Fibroblast of mammary gland (primary cell): ENCODE results near the gene SMYD3.

Experiments
- DNase-seq: peaks from one replicate; pipeline ENCODE4 v3.0.0-alpha.2; 2010; ENCODE audit warnings: low read depth
- H3K4me3 ChIP-seq: 2 replicates; pipeline ENCODE4 v1.5.1; 2011; ENCODE audit warnings: low read depth, mild to moderate bottlenecking, low read length, moderate library complexity; ENCODE audit not compliant: control insufficient read depth
- TF ChIP-seq, protein P1 (sequence below): conservative IDR thresholded peaks from 2 replicates; pipeline ENCODE4 v1.5.1; 2011; ENCODE audit warnings: low read depth, low read length, inconsistent platforms; ENCODE audit not compliant: control insufficient read depth, insufficient read depth

The SMYD3 gene

DNA sequence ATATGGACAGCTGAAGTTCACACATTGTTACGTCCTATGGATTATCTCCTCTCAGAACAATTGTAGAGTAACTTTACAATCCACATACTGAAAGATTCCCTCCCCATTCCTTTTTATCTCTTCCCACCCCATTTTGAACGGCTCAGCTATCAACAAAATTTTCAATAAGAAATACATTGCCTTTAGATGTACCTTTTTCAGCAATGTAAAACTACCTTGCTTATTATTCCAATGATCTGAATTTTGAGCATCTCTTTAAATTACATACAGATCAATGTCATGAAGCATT lies 503.7 kb downstream of the SMYD3 start:
- no peak for DNase-seq
- no peak overlapping the region for H3K4me3 ChIP-seq
- TF ChIP-seq, protein P1, sequence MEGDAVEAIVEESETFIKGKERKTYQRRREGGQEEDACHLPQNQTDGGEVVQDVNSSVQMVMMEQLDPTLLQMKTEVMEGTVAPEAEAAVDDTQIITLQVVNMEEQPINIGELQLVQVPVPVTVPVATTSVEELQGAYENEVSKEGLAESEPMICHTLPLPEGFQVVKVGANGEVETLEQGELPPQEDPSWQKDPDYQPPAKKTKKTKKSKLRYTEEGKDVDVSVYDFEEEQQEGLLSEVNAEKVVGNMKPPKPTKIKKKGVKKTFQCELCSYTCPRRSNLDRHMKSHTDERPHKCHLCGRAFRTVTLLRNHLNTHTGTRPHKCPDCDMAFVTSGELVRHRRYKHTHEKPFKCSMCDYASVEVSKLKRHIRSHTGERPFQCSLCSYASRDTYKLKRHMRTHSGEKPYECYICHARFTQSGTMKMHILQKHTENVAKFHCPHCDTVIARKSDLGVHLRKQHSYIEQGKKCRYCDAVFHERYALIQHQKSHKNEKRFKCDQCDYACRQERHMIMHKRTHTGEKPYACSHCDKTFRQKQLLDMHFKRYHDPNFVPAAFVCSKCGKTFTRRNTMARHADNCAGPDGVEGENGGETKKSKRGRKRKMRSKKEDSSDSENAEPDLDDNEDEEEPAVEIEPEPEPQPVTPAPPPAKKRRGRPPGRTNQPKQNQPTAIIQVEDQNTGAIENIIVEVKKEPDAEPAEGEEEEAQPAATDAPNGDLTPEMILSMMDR = no peak

DNA sequence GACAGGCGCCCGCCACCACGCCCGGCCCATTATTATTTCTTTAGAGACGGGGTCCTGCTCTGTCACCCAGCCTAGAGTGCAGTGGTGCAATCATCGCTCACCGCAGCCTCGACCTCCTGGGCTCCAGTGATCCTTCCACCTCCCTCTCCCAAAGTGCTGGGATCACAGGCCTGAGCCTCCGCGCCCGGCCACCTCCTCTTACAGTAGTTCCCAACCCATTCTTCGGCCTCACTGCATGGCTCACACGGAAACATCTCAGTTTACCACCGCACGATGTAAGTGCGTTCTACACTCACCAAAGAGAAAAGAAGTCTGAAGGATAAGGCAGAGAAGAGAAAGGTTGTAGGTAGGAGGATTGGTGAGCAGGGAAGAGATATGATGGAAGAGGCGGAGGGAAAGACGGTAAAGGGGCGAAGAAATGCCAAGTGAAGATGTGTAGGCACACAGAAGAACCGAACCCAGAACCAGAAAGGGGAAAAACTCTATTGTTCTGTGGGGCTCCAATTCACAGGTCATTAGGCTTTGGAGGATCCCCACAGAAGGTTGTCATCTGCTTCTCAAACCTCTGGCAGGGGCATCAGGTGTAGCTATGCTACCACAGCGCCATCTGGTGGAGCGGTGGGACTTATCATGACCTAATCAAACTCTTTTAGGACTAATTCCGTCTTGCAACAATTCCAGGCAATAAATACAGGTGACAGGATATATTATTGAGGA lies 504.2 kb downstream of the SMYD3 start:
- DNase-seq = peak; percentile 89
- TF ChIP-seq, protein P1 = peak; percentile 93
- H3K4me3 ChIP-seq = no peak overlapping the region

DNA sequence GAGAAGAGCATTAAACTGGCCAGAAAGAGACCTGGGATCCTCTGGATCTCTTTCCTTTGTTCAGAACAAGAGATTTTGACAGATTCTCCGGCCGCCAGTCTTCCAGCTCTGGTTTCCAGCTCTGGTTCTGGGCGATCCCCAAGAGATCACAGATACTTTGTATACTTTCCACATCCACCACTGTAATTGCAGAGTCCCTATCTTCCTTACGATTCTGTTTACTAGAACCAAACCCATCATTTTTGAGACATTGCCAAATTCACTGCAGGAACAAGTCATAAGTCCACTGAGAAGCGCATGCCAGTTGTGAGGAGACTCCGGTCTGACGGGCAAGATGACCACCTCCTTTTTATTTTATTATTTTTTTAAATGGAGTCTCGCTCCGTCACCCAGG lies 505.2 kb downstream of the SMYD3 start:
- H3K4me3 ChIP-seq = no peak overlapping the region
- TF ChIP-seq, protein P1 = no peak
- peak; percentile 27 for DNase-seq

DNA sequence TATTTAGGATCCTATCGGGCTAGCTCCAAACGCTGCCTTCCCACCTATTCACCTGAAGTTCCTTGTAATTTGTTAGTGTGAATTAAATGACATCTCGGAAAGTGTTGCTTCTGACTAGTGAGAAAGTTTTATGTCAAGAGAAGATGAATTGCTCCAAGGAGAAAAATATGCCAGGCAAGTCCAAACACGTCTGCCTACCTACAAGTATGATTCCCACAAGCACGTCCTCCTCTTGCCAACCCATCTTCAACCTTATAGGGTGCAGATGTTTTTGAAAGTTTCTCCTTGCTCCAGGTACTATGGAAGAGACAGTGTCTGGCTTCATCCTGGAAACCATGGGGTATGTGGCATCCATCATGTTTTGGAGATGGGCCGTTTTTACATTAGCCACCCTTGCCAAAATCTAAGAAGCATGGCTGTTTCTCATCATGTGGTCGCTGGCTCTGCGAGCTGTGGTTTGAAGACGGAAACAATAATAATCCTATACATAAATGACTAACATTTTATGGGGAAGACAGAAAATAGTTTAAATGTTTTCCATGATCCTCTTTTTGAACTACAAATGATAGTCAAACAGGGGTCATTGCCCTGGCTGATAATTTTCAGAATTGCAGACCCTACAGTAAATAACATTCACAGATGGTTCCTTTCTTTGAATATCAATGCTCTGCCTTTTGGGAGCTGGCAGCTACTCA lies 505.8 kb downstream of the SMYD3 start:
- peak; percentile 59 for DNase-seq
- TF ChIP-seq, protein P1 = no peak
- no peak overlapping the region for H3K4me3 ChIP-seq

DNA sequence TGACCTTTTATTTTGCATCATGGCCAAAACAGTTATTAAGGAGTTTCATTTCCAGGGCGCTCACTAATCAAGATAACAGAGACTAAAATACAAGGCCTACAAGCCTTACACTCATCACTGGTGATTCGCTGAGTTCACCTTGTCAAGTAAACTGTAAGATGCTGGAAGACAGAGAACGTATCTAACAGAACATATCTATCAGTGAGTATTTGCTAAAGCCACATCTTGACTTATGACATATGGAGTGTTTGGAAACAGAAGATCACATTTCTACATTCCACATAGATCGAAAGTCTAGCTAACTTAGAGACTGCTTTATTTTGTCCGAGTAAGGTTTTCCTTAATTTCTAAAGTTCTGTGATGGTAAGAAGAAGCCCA lies 506.5 kb downstream of the SMYD3 start:
- TF ChIP-seq, protein P1 = no peak
- H3K4me3 ChIP-seq = no peak overlapping the region
- no peak for DNase-seq

DNA sequence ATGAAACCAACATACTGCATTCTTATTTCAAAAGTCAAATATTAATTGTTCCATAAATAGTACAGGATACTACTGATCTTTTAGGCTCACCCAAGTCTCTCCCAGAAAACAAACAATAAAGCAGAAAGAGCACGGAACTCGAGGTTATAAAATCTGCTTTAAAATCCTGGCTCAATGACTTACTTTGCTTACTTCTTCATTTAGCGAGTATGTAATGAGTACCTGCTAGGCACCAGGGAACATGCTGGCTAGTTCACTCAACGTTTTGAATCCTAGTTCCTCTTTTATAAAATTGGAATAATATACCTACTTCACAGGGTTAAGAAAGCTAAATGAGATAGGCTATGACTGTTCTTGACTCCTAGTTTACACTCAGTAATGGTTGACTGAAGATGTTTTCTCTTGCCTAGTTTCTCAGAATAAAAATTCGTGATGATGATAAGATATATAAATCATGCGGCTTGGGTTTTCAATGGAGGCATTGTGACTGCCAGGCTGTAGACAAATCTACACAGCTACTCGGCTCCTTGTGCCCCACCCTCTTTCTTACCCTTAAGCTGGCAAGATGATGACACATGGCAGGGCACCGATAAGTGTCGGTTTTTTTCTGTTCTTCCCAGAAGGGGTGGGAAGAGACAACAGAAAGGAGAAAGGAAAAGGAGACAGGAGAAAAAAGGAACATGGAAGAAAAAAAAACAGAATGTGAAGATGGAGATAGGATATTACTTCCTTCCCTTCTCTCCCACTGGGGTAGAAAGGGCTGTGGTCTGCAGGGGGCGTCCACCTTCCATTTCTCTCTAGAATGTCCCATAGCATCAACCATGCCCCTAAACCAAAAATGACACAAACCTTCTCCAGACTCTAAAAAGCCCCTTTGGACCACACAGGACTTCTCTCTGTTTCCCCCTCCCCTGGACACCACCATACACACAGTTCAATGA lies 507.1 kb downstream of the SMYD3 start:
- TF ChIP-seq, protein P1 = no peak
- H3K4me3 ChIP-seq = no peak overlapping the region
- no peak for DNase-seq
